ENCODE results near the gene RNF20. TPM values are rescaled to one million over a fixed set of nuclear protein-coding genes. Genes with fewer than 3 reads are reported as not detected.
A peak's percentile ranks its signal among the peaks of the same experiment; 100 is the strongest.

RNF20 gene
- polyA plus RNA-seq, 1 of the 3 experiments (the other 2 are of a cell fraction): 16.0 TPM

GRCh38 chr9:101582553-101582952, 48.9 kb downstream of the RNF20 start:
- 46% methylated on average over 1 of the region's 1 CpG for WGBS (ENCODE audit: low lambda C conversion rate)
- Histone ChIP-seq H3K9me2 (no peaks in the 10 kb centered on the region), H2AFZ (ENCODE audit: low read depth) (peak overlapping the region; percentile 33; the same call in 1 of the 2 replicates), H3K9me3 (no peaks in the 10 kb centered on the region), H3K4me1 (ENCODE audit: control insufficient read depth in 1 of 2, insufficient read depth in 2 of 2, low read depth in 1 of 2, low read length in 1 of 2) (peaks cover 0 to 5% of the 10 kb centered on the region in 2 experiments; a peak in 2 of 4 replicates), H3F3A (replicated peaks; ENCODE audit: insufficient read depth) (peaks cover 11% of the 10 kb centered on the region), H4K20me1 (ENCODE audit: insufficient read depth) (no peaks in the 10 kb centered on the region), H3K27ac (ENCODE audit: low read depth in 2 of 2, low read length in 1 of 2) (peak overlapping the region; percentile 17 to 71; a peak in 3 of 4 replicates), H3K4me2 (no peak overlapping the region), H3K27me3 (ENCODE audit: insufficient read depth) (no peaks in the 10 kb centered on the region), H3K4me3 (ENCODE audit: low read depth in 2 of 2, low read length in 1 of 2) (no peak overlapping the region), H3K79me2 (ENCODE audit: insufficient read depth) (no peaks in the 10 kb centered on the region), H3K36me3 (replicated peaks in 1 of 2; ENCODE audit: control insufficient read depth in 1 of 2, insufficient read depth in 2 of 2, low read length in 1 of 2) (peaks cover 0 to 4% of the 10 kb centered on the region in 2 experiments), H3K9ac (no peak overlapping the region)
- POLR2A ChIA-PET: no interaction called here
- CTCF ChIA-PET: no interaction called here
- DNase-seq: no peak
- TF ChIP-seq RXRA (IDR thresholded peaks at IDR 0.05; ENCODE audit: borderline replicate concordance, low read depth) (no peak), EP300 (IDR thresholded peaks at IDR 0.05; ENCODE audit: borderline replicate concordance in 1 of 2, low read depth in 1 of 2, low read length in 1 of 2) (no peak), FOSL2 (IDR thresholded peaks at IDR 0.05; ENCODE audit: borderline replicate concordance, low read depth) (peak; percentile 70; the same call in 1 of the 2 replicates), MAX (IDR thresholded peaks at IDR 0.05; ENCODE audit: low read depth) (no peak), SIN3A (IDR thresholded peaks at IDR 0.05; ENCODE audit: borderline replicate concordance, low read depth, low read length) (no peak), ELF1 (IDR thresholded peaks at IDR 0.05) (no peak), RAD21 (IDR thresholded peaks at IDR 0.05; ENCODE audit: low read length) (no peak), CTCF (IDR thresholded peaks at IDR 0.05) (no peak), REST (IDR thresholded peaks at IDR 0.05; ENCODE audit: low read depth, low read length) (no peak), EZH2phosphoT487 (IDR thresholded peaks at IDR 0.05; ENCODE audit: borderline replicate concordance, low read depth) (no peak), TAF1 (IDR thresholded peaks at IDR 0.05; ENCODE audit: borderline replicate concordance, low read depth, low read length) (no peak), GATA2 (CRISPR knock-in tag; IDR thresholded peaks at IDR 0.05) (no peak), TEAD4 (IDR thresholded peaks at IDR 0.05; ENCODE audit: borderline replicate concordance, insufficient read depth) (no peak), PBX3 (IDR thresholded peaks at IDR 0.05) (peak; percentile 19; the same call in 1 of the 2 replicates), MXI1 (IDR thresholded peaks at IDR 0.05; ENCODE audit: low read depth, low read length) (no peak), NRF1 (IDR thresholded peaks at IDR 0.05; ENCODE audit: low read depth, low read length) (no peak), RFX5 (IDR thresholded peaks at IDR 0.05; ENCODE audit: low read length) (no peak), CHD2 (IDR thresholded peaks at IDR 0.05; ENCODE audit: low read length, partially characterized antibody) (no peak), SMC3 (IDR thresholded peaks at IDR 0.05; ENCODE audit: low read depth, low read length) (no peak), MEF2A (IDR thresholded peaks at IDR 0.05; ENCODE audit: borderline replicate concordance, low read depth) (no peak), ZBTB33 (IDR thresholded peaks at IDR 0.05; ENCODE audit: borderline replicate concordance, low read depth) (no peak), FOXJ3 (CRISPR knock-in tag; IDR thresholded peaks at IDR 0.05) (no peak), GABPA (IDR thresholded peaks at IDR 0.05; ENCODE audit: low read depth) (no peak), RCOR1 (IDR thresholded peaks at IDR 0.05; ENCODE audit: low read length) (no peak), TCF12 (IDR thresholded peaks at IDR 0.05) (peak; percentile 58), JUND (IDR thresholded peaks at IDR 0.05) (peak; percentile 47; the same call in 1 of the 2 replicates)

Data from SK-N-SH (cell line).